GM08714 (cell line): ENCODE results near the gene GEN1.

Source experiments
- H3K4me3 ChIP-seq: fragments of 200-500 bp; sonication (Bioruptor generic); 2 replicates; pipeline ENCODE4 v1.5.1; 2014; ENCODE audit warnings: mild to moderate bottlenecking, low read length, inconsistent platforms
- ZNF274 ChIP-seq: IDR thresholded peaks from 2 replicates; pipeline ENCODE4 v1.6.1; 2012; ENCODE audit warnings: mild to moderate bottlenecking, low read depth, low read length

Gene GEN1

GRCh38 chr2:17799301-17800120 is 45.6 kb downstream of the GEN1 start:
- no peak overlapping the region for H3K4me3 ChIP-seq
- no peak for TF ChIP-seq ZNF274

DNA sequence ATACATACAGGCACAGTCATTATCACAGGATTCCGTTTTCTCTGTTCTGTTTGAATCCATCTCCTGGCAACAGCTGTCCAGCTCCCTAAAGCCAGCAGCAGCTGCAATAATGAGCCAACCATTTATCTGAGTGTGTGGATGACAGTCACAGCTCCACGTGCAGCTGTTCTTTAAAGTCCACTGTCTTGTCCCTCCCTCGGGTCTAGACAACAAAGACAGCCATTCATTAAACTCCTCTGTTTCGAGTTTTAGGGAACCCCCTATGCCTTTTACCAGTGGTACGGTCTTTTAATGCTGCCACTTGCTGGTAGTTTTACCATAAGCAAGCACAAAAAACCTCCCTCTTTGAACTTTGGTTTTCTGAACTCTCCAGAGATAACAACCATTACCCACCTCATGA is 46.3 kb downstream of the GEN1 start:
- TF ChIP-seq ZNF274, result no peak
- no peak overlapping the region for H3K4me3 ChIP-seq

GRCh38 chr2:17800693-17801458 is 46.9 kb downstream of the GEN1 start:
- no peak overlapping the region for H3K4me3 ChIP-seq
- no peak for TF ChIP-seq ZNF274

GRCh38 chr2:17803497-17803896 is 49.6 kb downstream of the GEN1 start:
- H3K4me3 ChIP-seq, result no peak overlapping the region
- no peak for TF ChIP-seq ZNF274

DNA sequence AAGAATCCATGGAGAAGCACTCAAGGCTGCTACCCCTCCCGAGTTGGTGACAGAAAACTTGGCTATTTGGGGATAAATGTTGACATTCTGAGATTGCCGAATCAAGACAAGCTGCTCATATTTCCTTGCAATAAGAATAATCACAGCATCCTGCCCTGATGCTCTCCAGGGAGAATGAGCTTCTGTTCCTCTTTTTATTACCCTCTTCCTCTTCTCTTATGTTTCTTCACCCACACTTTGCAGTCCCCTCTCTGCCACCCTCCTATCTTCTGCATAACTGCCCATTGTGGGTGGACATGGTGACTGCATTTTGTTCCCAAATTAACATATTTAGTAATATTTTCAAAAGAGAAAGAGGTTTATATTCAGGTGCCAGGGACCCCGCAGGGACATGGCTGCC is 50.4 kb downstream of the GEN1 start:
- TF ChIP-seq ZNF274, result no peak
- peak overlapping the region; percentile 37; the same call in 1 of the 2 replicates for H3K4me3 ChIP-seq

DNA sequence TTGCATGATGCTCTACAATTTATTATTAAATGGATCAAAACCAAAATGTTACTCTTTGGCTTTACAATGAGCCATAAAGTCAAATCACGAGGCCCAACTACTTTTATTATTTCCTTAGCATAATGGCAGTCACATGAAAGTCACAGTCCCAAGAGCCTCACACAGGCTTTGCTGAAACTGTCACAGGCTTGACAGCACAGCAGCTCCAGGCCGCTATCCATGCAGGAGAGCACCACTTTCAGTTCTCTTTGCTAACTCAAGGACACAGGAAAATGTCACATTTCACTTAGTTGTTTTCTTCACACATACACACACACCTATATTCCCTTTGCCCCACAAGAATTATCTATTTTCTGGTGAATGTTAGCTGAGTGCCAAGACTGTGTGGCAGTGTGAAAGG is 51.2 kb downstream of the GEN1 start:
- no peak for TF ChIP-seq ZNF274
- H3K4me3 ChIP-seq, result no peak overlapping the region

DNA sequence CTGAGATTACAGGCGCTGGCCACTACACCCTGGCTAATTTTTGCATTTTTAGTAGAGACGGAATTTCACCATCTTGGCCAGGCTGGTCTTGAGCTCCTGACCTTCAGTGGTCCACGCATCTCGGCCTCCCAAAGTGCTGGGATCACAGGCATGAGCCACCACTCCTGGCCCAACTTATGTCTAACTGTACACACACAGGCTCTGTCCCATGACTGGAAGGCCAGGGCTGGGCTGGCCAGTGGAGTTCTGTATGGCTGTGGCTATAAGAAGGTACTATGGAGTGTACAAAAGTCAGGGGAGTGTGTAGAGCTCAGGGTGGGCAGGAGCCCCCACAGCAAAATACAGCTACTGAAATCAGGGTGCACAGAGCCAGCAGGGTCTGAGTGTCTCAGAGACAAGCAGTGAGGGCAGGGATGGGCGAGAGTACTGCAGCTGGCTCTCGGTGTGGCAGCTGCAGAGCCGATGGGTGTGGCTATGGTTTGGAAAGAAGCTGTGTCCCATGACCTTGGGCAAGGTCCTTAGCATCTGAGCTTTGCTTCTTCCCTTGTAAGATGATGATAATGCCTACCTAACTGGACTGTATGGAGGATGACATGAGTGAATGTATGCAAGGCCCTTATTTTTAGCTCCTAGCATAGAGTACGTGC is 51.9 kb downstream of the GEN1 start:
- TF ChIP-seq ZNF274, result no peak
- no peak overlapping the region for H3K4me3 ChIP-seq

DNA sequence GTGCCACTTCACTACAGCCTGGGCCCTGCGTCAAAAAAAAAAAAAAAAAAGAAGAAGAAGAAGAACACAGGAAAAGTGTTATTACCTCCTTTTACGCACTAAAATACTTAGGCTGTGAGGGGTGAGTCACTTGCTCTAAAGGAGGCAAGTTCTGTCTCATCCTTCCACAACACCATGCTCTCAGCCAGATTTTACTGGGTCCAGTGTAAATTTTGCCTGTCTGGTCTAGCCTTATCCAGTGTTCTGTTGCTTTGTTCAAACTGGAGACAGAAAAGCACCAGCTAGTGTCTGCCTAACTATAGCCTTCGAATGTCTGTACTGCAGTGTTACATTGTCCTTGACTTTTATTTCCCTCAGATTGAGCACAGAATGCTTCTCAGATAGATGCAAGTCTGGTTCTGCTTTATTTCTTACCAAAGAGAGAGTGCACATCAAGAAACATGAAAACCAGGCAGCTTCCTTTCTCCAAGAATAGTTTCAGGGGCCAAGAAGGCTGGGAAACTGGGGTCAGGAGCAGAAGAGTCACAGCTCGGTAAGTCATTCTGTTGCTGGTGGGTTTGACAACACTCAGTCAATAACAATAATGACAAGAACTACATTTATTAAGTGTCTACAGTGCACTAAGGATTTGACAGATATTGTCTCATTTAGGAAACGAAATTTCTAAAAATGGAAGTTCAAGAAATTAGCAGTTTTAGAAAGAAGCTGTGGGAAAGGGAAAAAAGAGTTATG is 59.2 kb downstream of the GEN1 start:
- TF ChIP-seq ZNF274, result no peak
- H3K4me3 ChIP-seq, result peak overlapping the region; percentile 51; the same call in 1 of the 2 replicates

DNA sequence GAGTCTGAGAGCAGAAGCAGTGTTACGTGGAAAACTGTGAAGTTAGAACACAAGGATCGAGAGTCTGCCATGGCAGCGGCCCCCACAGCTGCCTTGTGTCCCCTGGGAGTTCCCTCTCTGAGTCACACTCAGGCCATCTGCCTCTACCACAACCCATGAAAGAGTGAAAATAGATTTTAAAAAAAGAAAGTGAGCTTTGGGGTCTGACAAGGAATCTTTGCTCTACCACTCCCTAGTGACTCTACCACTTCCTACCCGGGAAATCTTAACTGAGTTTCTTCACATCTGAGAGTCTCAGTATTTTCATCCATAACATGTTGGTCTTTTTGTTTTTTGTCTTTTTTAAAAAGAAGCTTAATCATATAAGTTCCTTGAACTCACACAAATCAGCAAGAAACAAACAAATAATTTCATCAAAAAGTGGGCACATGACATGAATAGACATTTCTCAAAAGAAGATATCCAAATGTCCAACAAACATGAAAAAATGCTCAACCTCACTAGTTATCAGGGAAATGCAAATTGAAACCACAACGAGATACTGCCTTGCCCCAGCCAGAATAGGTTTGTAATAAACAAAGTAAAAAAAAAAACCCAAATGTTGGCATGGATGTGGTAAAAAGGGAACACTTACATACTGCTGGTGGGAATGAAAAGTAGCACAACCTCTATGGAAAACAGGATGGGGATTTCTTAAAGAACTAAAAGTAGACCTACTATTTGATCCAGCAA is 60.0 kb downstream of the GEN1 start:
- H3K4me3 ChIP-seq, result peak overlapping the region; percentile 51; the same call in 1 of the 2 replicates
- TF ChIP-seq ZNF274, result no peak

DNA sequence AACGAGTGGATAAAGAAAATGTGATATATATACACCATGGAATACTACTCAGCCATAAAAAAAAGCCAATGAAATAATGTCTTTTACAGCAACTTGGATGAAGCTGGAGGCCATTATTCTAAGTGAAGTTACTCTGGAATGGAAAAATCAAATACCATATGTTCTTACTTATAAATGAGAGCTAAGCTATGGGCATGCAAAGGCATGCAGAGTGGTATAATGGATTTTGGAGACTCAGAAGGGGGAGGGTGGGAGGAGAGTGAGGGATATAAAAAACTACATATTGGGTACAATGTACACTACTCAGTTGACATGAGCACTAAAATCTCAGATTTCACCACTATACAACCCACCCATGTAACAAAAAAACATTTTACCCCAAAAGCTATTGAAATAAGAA is 60.7 kb downstream of the GEN1 start:
- no peak overlapping the region for H3K4me3 ChIP-seq
- TF ChIP-seq ZNF274, result no peak

DNA sequence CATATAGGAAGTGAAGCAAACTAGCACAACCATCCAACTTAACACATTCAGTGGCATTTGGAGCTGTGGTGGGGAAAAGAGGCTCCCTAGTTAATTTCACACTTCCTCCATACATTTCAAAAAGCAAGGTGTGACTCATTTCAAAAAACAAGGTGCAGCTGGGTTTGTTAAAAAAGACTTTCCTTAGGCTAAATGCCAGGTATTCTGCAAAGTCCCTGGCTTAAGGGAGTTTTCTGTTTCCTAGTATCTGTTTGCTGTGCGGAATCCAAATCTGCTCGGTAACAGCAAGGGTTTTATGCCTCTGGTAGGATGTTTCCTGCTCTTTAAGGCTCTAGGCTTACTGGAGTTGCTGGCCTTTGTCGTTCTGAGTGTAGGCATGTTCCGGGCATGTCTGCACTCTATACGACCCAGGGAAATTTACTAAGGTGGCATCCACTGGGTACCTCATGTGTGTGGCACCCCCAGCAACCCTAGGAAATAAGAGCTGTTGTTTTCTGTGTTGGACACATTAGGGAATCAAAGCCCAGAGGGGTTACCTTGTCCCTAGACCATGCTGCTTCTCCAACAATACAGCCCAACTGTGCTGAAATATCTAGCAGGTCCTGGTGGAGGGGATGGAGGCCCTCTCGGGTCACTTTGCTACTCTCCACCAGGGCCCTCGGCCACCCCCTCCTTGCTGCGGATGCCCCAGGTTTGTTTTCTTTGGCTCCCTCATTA is 61.7 kb downstream of the GEN1 start:
- TF ChIP-seq ZNF274, result no peak

GRCh38 chr2:17816396-17817245 is 62.7 kb downstream of the GEN1 start, which contains the start of gene MSGN1:
MSGN1 (plus strand) TSS chr2:17816460; CDS start chr2:17816519, 59 bp downstream.
- H3K4me3 ChIP-seq, result no peak within 1 kb of the TSS
- no peak for TF ChIP-seq ZNF274

More for the DNA sequence above, 61.7 kb downstream of the GEN1 start:
- H3K4me3 ChIP-seq, result no peak overlapping the region
